GM21367 (cell line): ENCODE results near the gene TEDDM1.
"Not testable (repeated sequence)": the region's sequence is repeated elsewhere in the genome, so short reads cannot be mapped to it uniquely, and the experiment has no call there.

ENCODE experiments used
- ATAC-seq: cut with Tn5 transposase; IDR thresholded peaks from one replicate; pipeline ENCODE4 v1.9.1; 2021; ENCODE audit not compliant: unreplicated experiment

Gene TEDDM1

GRCh38 chr1:182400567-182400966 lies at the start of gene TEDDM1:
Gene TEDDM1 (minus strand): TSS chr1:182400667. CDS start chr1:182400485, 182 bp downstream.
- no peak for ATAC-seq

DNA sequence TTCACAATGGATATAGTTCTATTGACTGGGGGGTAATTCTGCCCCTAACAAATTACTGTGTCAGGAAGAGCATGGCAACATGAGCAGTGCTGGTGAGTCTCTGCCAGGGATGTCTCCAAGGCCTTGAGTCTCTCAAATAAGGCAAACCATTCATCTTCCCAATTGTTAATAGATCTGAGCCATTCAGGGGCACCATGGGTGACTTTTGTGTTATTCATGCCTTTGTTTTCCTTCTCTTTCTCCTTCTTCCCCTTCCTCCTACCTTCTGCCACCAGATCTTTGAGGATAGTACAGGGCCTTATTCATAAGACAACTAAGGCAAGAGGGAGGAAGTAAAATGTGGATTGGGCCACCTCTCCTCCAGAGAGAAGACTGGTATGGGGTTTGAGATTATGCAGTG lies 49.6 kb upstream of the TEDDM1 start, which contains the start of gene RGSL1:
TSS of gene RGSL1 (plus strand) at position 60 of the 400 bp plus-strand sequence. CDS start at position 80, 20 bp downstream.
- no peak for ATAC-seq

GRCh38 chr1:182447660-182448059 lies 47.2 kb upstream of the TEDDM1 start:
- ATAC-seq = no peak

GRCh38 chr1:182447124-182447523 lies 46.7 kb upstream of the TEDDM1 start:
- ATAC-seq = not testable (repeated sequence)

- no peak for ATAC-seq
These were observed 45.7 kb upstream of the TEDDM1 start for GRCh38 chr1:182446033-182446669.

DNA sequence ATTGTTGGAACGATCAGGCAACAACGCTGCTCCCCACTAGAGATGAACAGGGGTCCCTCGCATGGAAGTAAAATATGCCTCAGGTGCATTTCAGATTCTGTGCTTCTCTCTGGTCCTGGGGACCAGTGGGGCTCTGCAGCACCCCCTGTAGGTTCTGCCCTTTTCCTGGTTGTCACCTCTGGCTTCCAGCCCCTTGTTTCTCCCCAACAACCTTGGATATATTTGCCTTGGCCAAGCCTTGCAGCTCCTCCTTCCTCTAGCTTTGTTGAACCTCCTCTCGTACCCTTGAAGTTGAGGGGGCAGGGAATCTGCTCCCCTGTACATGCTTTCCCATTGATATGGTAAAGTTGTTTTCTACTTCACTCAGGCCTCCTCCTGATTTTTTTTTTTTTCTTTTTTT lies 44.0 kb upstream of the TEDDM1 start:
- ATAC-seq = no peak

DNA sequence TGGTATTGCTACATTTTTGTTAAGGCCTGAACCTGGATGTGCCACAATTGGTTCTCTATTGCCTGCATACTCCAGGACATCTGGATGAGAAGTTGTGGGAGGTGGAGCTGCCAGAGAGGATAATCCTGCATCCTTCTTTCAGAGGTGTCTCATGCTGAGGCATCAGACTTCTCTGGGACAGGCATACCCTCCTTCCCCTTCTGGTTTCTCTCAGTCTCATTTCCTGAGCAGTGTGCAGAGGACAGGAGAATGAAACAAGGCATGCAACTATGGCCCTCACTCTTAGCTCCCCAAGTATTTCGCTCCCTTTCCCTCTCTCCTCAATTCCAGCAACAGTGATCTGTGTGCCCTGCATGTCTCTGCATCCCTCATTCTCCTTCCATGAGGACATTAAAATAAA lies 41.9 kb upstream of the TEDDM1 start:
- ATAC-seq = no peak

DNA sequence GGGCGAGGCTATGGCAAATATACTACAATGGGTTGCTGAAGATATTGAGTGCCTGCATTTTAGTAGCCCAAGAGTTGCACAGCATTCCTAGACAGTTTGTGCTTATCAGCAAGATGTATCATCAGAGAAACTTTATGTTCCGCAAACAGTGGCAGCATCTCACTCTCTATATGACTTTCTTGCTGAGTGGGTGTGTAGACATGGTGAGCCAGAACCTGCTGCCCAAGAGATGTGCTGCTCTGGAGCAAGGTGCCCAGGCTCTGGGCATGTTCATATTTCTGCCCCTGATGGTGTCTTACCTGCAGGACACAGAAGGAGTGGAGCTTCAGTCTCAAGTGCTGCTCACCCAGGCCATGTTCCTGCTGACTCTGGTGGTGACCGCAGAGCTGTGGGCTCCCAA lies 41.3 kb upstream of the TEDDM1 start:
- ATAC-seq = no peak

GRCh38 chr1:182438326-182438725 lies 37.9 kb upstream of the TEDDM1 start:
- no peak for ATAC-seq

DNA sequence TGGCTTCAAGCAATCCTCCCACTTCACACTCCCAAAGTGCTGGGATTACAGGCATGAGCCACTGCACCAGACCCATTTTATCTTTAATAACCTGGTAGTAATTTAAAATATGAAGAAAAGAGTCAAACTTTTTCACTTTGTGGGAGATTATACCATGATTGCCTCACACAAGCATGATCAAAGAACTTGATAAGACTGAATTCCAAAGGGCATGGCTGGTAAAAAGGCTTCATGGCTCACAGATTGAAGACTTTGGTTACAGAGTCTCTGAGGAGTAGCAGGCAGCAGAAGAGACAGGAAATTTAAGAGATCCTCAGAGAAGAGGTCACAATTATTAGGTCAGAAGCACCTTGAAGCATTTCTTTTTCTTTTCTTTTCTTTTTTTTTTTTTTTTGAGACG lies 33.1 kb upstream of the TEDDM1 start:
- ATAC-seq = no peak

DNA sequence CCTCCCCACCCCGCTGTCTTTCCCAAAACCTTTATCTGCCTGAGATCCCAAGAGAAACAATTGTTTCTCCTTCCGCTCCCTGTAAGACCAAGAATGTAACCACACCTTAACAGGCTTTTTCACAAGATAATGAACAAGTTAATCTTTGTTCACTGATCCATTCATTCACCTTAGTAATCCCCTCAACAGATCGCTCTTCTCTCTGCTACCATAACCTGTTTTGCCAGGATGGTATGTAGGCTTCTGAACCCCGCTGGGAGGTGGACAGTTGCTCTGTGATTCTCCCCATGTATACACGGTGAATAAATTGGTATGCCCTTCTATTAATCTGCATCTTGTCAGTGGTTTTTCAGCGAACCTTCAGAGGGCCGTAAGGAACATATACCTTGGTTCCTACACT lies 30.8 kb upstream of the TEDDM1 start:
- no peak for ATAC-seq

DNA sequence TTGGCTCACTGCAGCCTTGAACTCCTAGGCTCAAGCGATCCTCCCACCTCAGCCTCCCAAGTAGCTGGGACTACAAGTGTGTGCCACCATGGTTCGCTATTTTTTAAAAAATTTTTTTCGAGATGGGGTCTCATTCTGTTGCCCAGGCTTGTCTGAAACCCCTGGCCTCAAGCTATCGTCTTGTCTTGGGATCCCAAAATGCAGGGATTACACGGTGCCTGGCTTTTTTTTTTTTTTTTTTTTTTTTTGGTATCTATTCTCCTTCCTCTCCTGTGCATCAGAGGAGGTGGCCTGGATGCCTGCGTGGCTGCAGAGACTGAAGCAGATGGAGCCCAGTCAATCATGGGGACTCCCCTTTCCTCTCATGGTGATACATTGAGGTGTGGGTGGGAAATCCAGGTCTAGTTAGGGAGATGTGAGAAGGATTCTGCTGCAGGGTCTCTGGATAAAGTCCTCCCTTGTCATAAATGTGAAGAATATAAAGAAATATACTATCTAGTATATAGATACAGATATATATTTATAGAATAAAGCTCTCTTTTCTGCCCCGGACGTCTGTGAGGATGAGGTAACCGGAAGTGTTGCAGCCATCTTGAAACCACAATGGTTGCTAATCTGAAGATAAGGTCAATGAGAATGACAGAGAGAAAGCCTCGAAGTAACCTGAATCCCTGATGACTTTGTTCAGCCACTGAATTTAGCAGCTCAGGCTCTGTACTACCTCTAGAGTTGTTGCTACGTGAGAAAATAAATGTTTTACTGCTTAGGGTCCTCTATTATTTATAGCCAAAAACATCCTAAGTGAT lies 30.0 kb upstream of the TEDDM1 start:
- ATAC-seq = peak; percentile 26

- ATAC-seq = no peak
These were observed 27.6 kb upstream of the TEDDM1 start for GRCh38 chr1:182428043-182428442.

DNA sequence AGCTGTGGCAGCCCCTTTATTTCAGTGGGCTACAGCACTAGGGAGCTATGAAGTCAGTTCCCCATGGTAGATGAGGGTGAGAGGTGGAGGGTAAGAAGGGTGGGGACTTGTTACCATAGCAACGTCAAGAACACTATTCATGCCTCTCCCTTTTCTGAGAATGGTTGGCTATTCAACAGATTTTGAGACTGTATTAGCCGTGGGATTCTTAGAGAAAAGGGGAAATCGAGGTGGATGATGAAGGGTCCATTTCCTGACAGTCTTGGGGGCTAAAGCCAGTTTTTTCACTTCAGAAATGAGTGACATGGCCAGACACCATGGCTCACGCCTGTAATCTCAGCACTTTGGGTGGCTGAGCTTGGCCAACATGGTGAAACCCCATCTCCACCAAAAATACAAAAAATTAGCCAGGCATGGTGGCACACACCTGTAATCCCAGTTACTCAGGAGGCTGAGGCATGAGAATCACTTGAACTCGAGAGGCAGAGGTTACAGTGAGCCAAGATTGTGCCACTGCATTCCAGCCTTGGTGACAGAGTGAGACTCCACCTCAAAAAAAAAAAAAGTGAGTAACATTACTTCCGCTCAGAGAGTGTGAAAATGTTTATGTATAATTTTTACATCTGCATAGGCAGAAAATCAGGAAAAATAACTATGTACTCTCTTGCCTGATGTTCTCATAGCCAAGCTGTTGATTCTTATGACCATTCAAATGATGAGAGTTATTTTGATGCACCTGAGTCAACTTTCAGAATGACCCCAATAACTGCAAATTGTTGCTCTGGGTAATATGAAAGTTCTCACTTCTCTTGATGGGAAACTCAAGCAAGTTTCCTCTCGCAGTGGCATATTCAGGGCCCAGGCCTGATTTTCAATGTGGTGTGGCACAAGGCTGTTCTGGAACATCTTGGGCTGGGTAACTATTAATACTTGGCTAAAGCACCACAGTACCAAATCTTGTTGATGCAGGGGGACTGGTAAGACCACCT lies 26.3 kb upstream of the TEDDM1 start:
- peak; percentile 63 for ATAC-seq

DNA sequence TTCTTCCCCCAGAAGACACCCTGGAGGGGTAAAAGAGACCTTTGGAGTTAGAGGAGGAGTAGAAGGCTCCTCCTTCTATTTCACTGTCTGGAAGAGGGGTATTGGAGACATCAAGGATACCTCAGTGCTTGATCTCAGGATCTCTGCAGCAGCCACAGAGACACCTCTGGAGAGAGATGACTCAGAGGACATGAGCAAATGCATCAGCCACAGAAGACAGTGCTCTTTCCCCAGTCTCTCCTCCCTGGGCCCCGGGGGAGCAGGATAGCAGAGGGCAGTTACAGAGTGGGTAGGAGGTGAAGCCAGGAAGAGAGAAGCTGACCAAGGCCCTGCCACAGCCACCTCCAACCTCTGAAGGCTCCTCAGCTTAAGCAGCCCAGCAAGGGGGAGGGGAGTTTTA lies 15.3 kb upstream of the TEDDM1 start:
- no peak for ATAC-seq

DNA sequence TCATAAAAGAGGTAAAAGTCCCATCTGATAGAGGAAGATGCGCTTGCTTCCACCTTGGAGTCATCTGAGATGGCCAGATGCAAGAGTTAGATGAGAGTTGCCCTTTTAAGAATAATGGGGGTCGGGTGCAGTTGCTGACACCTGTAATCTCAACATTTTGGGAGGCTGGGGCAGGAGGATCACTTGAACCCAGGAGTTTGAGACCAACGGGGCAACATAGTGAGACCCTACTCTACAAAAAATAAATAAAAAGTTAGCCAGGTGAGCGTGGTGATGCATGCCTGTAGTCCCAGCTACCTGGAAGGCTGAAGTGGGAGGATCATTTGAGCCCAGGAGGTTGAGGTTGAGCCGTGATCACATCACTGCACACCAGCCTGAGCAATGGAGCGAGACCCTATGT lies 13.5 kb upstream of the TEDDM1 start:
- no peak for ATAC-seq

GRCh38 chr1:182413486-182413885 lies 13.0 kb upstream of the TEDDM1 start:
- no peak for ATAC-seq

- ATAC-seq = no peak
These were observed 10.3 kb upstream of the TEDDM1 start for GRCh38 chr1:182410620-182411273.

DNA sequence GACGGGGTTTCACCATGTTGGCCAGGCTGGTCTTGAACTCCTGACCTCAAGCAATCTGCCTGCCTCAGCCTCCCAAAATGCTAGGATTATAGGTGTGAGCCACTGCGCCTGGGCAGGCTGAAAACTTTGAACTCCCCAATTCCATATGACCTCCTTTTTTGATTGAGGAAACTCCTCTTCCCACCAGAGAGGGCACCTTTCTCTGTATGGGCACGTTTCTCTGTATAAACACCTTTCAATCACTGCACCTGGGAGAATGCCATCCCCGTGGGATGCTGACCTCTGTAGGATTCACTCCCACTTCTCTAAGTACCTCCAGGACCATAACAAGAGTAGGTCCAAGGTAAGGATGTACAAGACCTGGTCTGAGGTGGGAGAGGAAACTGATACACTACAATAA lies 9.7 kb upstream of the TEDDM1 start:
- no peak for ATAC-seq

- ATAC-seq = no peak
These were observed 8.1 kb upstream of the TEDDM1 start for GRCh38 chr1:182408435-182409075.
